Immature natural killer cell (primary cell): ENCODE measurements around the gene PDLIM3. TPM values are rescaled to one million over a fixed set of nuclear protein-coding genes. Genes with fewer than 3 reads are reported as not detected.

Experiments used
- DNase-seq, 3 donors: peaks; one replicate each; pipeline ENCODE4 v3.0.0; 2022; ENCODE audit warnings: mixed read lengths in 1 of 3
- H3K27ac Mint-ChIP-seq, 6 donors: one replicate each; pipeline ENCODE4 v1.8.0; 2020; ENCODE audit warnings: mixed read lengths in 6 of 6, mild to moderate bottlenecking in 5 of 6, inconsistent platforms in 4 of 6, moderate library complexity in 3 of 6
- H3K27me3 Mint-ChIP-seq, 3 donors: one replicate each; pipeline ENCODE4 v1.8.0; 2020 to 2021; ENCODE audit warnings: low read depth in 3 of 3, mild to moderate bottlenecking in 3 of 3, mixed read lengths in 3 of 3, moderate library complexity in 3 of 3, inconsistent platforms in 1 of 3
- H3K36me3 Mint-ChIP-seq, 3 donors: one replicate each; pipeline ENCODE4 v1.8.0; 2020; ENCODE audit warnings: mixed read lengths in 3 of 3, inconsistent platforms in 2 of 3, mild to moderate bottlenecking in 2 of 3
- H3K4me1 Mint-ChIP-seq, 2 donors: one replicate each; pipeline ENCODE4 v1.8.0; 2020; ENCODE audit warnings: inconsistent platforms in 2 of 2, mild to moderate bottlenecking in 2 of 2, mixed read lengths in 2 of 2, moderate library complexity in 1 of 2
- H3K4me3 Mint-ChIP-seq, 5 donors: one replicate each; pipeline ENCODE4 v1.8.0; 2020; ENCODE audit warnings: mild to moderate bottlenecking in 5 of 5, mixed read lengths in 5 of 5, inconsistent platforms in 3 of 5, moderate library complexity in 3 of 5
- H3K9me3 Mint-ChIP-seq, 6 donors: one replicate each; pipeline ENCODE4 v1.8.0; 2020; ENCODE audit warnings: mild to moderate bottlenecking in 6 of 6, mixed read lengths in 6 of 6, inconsistent platforms in 4 of 6, moderate library complexity in 3 of 6
- polyA plus RNA-seq, 3 donors: library from polyadenylated mRNA; unstranded; fragments of 300-500 nt; fragmentation: Illumina TruSeq; gene quantifications; one replicate each; pipeline ENCODE4 v1.2.3, GENCODE V29; 2021

PDLIM3 gene
- polyA plus RNA-seq, 3 donors from 2014 or later, result not detected

GRCh38 chr4:185467991-185468390 lies 67.3 kb downstream of the PDLIM3 start:
- peaks cover 0 to 3% (median 0%) of the 10 kb centered on the region in 6 donors for H3K9me3 Mint-ChIP-seq
- H3K36me3 Mint-ChIP-seq, result no peaks in the 10 kb centered on the region
- H3K4me3 Mint-ChIP-seq, result no peak overlapping the region
- no peak overlapping the region for H3K27ac Mint-ChIP-seq
- peaks cover 10 to 16% of the 10 kb centered on the region in 2 donors for H3K4me1 Mint-ChIP-seq
- DNase-seq, result no peak
- peaks cover 3 to 11% (median 7%) of the 10 kb centered on the region in 3 donors for H3K27me3 Mint-ChIP-seq

DNA sequence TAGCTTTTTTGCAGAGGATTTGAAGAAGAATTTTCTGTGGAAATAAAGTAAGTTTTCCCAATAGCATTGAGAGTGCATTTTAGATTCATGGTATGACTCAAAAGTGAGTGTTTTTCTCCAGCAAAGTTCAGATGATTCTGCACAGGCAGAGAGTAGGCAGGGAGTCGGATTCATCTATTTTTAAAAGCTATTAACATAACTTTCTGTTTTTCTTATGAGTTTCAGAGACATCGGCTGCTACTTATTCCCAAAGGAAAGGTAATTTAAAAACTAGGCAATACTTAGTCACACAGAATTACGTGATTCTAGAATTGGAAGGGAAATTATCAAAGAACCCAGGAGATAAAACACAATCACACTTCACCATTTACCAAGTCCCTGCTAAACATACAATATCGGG lies 68.2 kb downstream of the PDLIM3 start:
- Mint-ChIP-seq H3K4me3 (no peak overlapping the region), H3K27ac (no peak overlapping the region), H3K36me3 (no peaks in the 10 kb centered on the region), H3K4me1 (peaks cover 9 to 12% of the 10 kb centered on the region in 2 donors), H3K9me3 (peaks cover 0 to 3% (median 0%) of the 10 kb centered on the region in 6 donors), H3K27me3 (peaks cover 3 to 11% (median 5%) of the 10 kb centered on the region in 3 donors)
- no peak for DNase-seq

- H3K36me3 Mint-ChIP-seq, result no peaks in the 10 kb centered on the region
- no peak overlapping the region for H3K4me3 Mint-ChIP-seq
These were observed 69.6 kb downstream of the PDLIM3 start for GRCh38 chr4:185465707-185466106.

GRCh38 chr4:185464887-185465286 lies 70.4 kb downstream of the PDLIM3 start:
- Mint-ChIP-seq H3K4me3 (no peak overlapping the region), H3K27me3 (peaks cover 2 to 10% (median 8%) of the 10 kb centered on the region in 3 donors), H3K27ac (no peak overlapping the region), H3K36me3 (no peaks in the 10 kb centered on the region), H3K9me3 (peaks cover 0 to 3% (median 0%) of the 10 kb centered on the region in 6 donors), H3K4me1 (no peaks in the 10 kb centered on the region)
- no peak for DNase-seq

More at GRCh38 chr4:185465707-185466106, 69.6 kb downstream of the PDLIM3 start:
- Mint-ChIP-seq H3K27me3 (peaks cover 3 to 13% (median 6%) of the 10 kb centered on the region in 3 donors), H3K9me3 (peaks cover 0 to 3% (median 0%) of the 10 kb centered on the region in 6 donors), H3K27ac (no peak overlapping the region), H3K4me1 (peaks cover 4 to 7% of the 10 kb centered on the region in 2 donors)
- DNase-seq, result no peak

- Mint-ChIP-seq H3K36me3 (no peaks in the 10 kb centered on the region), H3K4me1 (no peaks in the 10 kb centered on the region), H3K27ac (no peak overlapping the region), H3K9me3 (peaks cover 0 to 3% (median 0%) of the 10 kb centered on the region in 6 donors), H3K27me3 (peaks cover 3 to 10% (median 8%) of the 10 kb centered on the region in 3 donors), H3K4me3 (no peak overlapping the region)
- no peak for DNase-seq
These were observed 71.1 kb downstream of the PDLIM3 start for GRCh38 chr4:185464183-185464582.

DNA sequence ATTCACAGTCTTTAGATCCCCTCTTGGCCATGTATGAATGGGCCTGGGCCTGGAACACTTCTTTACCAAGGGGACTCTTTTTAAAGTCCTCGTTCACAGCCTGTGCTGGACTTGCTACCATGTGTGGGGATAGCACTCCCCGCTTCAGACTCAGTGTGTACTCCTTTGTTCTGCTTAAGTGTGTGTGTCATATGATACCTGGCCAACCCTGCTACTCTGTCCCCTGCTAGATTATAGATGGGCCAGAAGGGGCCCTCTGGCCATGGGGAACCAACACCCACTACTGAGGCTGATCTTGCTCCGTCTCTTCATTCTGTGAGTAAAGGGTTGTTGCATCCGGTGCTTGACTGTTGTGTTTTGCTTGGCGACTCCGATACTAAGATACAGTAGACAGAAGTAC lies 71.8 kb downstream of the PDLIM3 start:
- DNase-seq, result no peak
- Mint-ChIP-seq H3K36me3 (no peaks in the 10 kb centered on the region), H3K4me3 (no peak overlapping the region), H3K27ac (no peak overlapping the region), H3K9me3 (peaks cover 0 to 3% (median 0%) of the 10 kb centered on the region in 6 donors), H3K27me3 (peaks cover 6 to 9% (median 8%) of the 10 kb centered on the region in 3 donors), H3K4me1 (no peaks in the 10 kb centered on the region)

GRCh38 chr4:185461565-185461964 lies 73.7 kb downstream of the PDLIM3 start:
- peaks cover 4 to 9% (median 6%) of the 10 kb centered on the region in 3 donors for H3K27me3 Mint-ChIP-seq
- H3K27ac Mint-ChIP-seq, result no peak overlapping the region

DNA sequence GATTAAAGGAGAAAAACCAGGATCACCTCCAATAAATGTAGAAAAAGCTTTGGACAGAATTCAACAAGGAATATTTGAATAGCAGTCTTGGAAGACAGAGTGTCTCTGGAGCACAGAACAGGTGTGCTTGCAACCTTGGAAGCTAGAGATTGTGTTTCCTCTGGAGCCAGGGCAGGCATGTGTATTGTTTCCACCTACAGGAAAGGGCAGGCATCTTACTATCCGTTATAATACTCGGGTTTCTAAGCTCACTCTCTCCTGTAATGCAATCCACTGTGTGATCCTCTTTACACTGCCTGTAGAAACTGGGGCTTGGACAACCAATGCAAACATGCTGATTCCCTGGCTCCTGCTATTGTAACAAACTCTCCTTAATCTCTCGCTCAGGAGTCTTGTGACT lies 78.2 kb downstream of the PDLIM3 start:
- Mint-ChIP-seq H3K27me3 (peaks cover 6 to 13% (median 7%) of the 10 kb centered on the region in 3 donors), H3K4me1 (no peaks in the 10 kb centered on the region), H3K27ac (no peak overlapping the region), H3K36me3 (no peaks in the 10 kb centered on the region), H3K9me3 (no peaks in the 10 kb centered on the region), H3K4me3 (no peak overlapping the region)
- no peak for DNase-seq

More at GRCh38 chr4:185461565-185461964, 73.7 kb downstream of the PDLIM3 start:
- H3K4me1 Mint-ChIP-seq, result no peaks in the 10 kb centered on the region
- H3K4me3 Mint-ChIP-seq, result no peak overlapping the region
- H3K9me3 Mint-ChIP-seq, result peaks cover 0 to 3% (median 0%) of the 10 kb centered on the region in 6 donors
- no peak for DNase-seq
- H3K36me3 Mint-ChIP-seq, result no peaks in the 10 kb centered on the region

DNA sequence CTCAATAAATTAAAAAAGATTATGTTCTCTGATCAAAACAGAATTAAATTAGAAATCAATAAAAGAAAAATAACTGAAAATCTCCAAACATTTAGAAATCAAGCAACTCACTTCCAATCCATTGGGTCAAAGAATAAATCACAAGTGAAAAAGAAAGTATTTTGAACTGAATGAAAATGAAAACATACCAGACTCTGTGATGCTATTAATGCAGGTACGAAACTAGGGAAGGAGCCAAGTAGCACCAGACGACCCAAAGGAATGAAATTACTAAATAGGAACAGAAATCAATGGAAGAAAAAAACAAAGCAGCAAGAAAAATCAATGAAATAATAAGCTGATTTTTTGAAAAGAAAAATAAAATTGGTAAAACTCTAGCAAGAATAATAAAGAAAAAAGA lies 79.2 kb downstream of the PDLIM3 start:
- no peak for DNase-seq
- Mint-ChIP-seq H3K4me3 (no peak overlapping the region), H3K27ac (no peak overlapping the region), H3K27me3 (peaks cover 3 to 13% (median 7%) of the 10 kb centered on the region in 3 donors), H3K36me3 (no peaks in the 10 kb centered on the region), H3K4me1 (no peaks in the 10 kb centered on the region), H3K9me3 (no peaks in the 10 kb centered on the region)

Other genes with a start within 250 kb of the PDLIM3 start
- under 1 TPM in 2 of 3 donors, not detected in 1; 0.17 to 0.36 TPM for gene LRP2BP, start 139.6 kb downstream of the PDLIM3 start, polyA plus RNA-seq
- 10 to 100 TPM in 1 of 3 donors, 1 to 10 TPM in 2; 7.1 to 10.0 (median 8.4) TPM for gene ANKRD37, start 138.7 kb downstream of the PDLIM3 start, polyA plus RNA-seq
- 10 to 100 TPM; 24.9 to 54.2 (median 31.9) TPM for gene UFSP2, start 109.5 kb downstream of the PDLIM3 start, polyA plus RNA-seq
- not detected for gene CCDC110, start 63.8 kb downstream of the PDLIM3 start, polyA plus RNA-seq